ENCODE measurements around the gene CYP20A1. TPM values are rescaled to one million over a fixed set of nuclear protein-coding genes. Genes with fewer than 3 reads are reported as not detected.
"Not testable (repeated sequence)": the region's sequence is repeated elsewhere in the genome, so short reads cannot be mapped to it uniquely, and the experiment has no call there.

CYP20A1 gene
- total RNA-seq, 2 donors from 2014 or later, result 16.0 to 18.2 TPM

- DNase-seq, result no peak
- H3K4me1 ChIP-seq, result no peaks in the 10 kb centered on the region
- H3K9ac ChIP-seq (ENCODE audit: low read depth in 2 of 2, low read length in 2 of 2), result no peak overlapping the region
- peaks cover 4% of the 10 kb centered on the region for H3K36me3 ChIP-seq
- H3K4me3 ChIP-seq, result no peak overlapping the region
- H3K27ac ChIP-seq, result no peak overlapping the region
- H3K27me3 ChIP-seq, result no peaks in the 10 kb centered on the region
- intact Hi-C loops (cut with DNase I), result no loop called here
- no peak for TF ChIP-seq CTCF (IDR thresholded peaks at IDR 0.05)
- no peaks in the 10 kb centered on the region for H3K9me3 ChIP-seq
Measured at GRCh38 chr2:203201426-203201825, 37.4 kb upstream of the CYP20A1 start.

DNA sequence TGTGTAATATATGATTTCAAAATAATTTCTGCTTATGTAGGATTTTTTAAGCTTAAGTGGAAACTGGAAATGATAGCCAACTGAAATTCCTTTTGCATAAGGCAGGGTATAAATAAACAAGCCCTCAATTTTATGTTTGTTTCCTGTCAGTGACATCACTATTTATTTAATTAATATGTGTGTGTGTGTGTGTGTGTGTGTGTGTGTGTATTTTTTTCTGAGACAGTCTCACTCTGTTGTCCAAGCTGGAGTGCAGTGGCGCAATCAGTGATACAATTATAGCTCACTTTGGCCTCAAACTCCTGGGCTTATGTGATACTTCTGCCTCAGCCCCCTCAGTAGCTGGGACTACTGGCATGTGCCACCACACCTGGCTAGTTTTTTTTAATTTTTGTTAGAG, 29.3 kb upstream of the CYP20A1 start:
- Histone ChIP-seq H3K27ac (no peak overlapping the region), H3K36me3 (no peaks in the 10 kb centered on the region), H3K9ac (ENCODE audit: low read depth in 2 of 2, low read length in 2 of 2) (no peak overlapping the region), H3K9me3 (no peaks in the 10 kb centered on the region), H3K27me3 (no peaks in the 10 kb centered on the region), H3K4me1 (no peaks in the 10 kb centered on the region), H3K4me3 (no peak overlapping the region)
- no peak for DNase-seq
- intact Hi-C loops (cut with DNase I), result no loop called here
- TF ChIP-seq CTCF (IDR thresholded peaks at IDR 0.05), result no peak

DNA sequence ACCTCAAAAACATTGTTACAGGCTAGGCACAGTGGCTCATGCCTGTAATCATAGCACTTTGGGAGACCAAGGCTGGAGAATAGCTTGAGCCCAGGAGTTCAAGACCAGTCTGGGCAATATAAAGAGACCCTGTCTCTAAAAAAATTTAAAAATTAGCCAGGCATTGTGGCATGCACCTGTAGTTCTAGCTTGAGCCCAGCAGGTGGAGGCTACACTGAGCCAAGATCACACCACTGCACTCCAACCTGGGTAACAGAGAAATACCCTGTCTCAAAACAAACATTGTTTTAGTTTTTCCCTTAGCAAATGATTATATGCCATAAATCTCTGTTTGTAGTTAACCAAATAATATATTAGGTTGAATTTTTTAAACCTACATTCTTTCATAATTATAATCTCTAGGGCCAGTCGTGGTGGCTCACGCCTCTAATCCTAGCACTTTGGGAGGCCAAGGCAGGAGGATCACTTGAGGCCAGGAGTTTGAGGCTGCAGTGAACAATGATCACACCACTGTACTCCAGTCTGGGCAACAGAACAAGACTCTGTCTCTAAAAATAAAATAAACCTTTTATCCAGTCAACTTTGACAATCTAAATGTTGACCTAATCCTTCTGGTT, 13.3 kb upstream of the CYP20A1 start:
- H3K27ac ChIP-seq, result no peak overlapping the region
- peak; percentile 71 for TF ChIP-seq CTCF (IDR thresholded peaks at IDR 0.05)
- intact Hi-C loops (cut with DNase I), result loop anchor here (5.0 to 10.0 kb wide), 2 partner anchors 229 to 592 kb away; no protein-coding TSS in a partner anchor
- no peak for DNase-seq
- no peak overlapping the region for H3K4me3 ChIP-seq
- H3K9ac ChIP-seq (ENCODE audit: low read depth in 2 of 2, low read length in 2 of 2), result no peak overlapping the region
- H3K9me3 ChIP-seq, result no peaks in the 10 kb centered on the region
- H3K27me3 ChIP-seq, result no peaks in the 10 kb centered on the region
- H3K4me1 ChIP-seq, result no peaks in the 10 kb centered on the region
- H3K36me3 ChIP-seq, result no peaks in the 10 kb centered on the region

DNA sequence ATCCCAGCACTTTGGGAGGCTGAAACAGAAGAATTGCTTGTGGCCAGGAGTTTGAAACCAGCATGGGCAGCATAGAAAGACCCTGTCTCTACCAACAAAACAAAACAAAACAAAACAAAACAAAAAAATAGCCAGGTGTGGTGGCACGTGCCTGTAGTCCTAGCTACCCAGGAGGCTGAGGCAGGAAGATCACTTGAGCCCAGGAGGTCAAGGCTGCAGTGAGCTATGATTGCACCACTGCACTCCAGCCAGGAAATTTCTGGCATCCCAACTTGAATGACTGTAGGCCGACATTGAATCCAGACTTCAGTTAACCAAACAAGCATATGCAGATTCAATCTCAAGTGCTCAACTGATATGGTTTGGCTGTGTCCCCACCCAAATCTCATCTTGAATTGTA, 9.1 kb upstream of the CYP20A1 start:
- H3K27ac ChIP-seq; H3K9ac ChIP-seq (ENCODE audit: low read depth in 2 of 2, low read length in 2 of 2); H3K4me3 ChIP-seq; H3K36me3 ChIP-seq; H3K9me3 ChIP-seq; H3K4me1 ChIP-seq; H3K27me3 ChIP-seq; DNase-seq: not testable (repeated sequence)
- intact Hi-C loops (cut with DNase I), result loop anchor here (5.0 to 10.0 kb wide), 2 partner anchors 225 to 588 kb away; no protein-coding TSS in a partner anchor

DNA sequence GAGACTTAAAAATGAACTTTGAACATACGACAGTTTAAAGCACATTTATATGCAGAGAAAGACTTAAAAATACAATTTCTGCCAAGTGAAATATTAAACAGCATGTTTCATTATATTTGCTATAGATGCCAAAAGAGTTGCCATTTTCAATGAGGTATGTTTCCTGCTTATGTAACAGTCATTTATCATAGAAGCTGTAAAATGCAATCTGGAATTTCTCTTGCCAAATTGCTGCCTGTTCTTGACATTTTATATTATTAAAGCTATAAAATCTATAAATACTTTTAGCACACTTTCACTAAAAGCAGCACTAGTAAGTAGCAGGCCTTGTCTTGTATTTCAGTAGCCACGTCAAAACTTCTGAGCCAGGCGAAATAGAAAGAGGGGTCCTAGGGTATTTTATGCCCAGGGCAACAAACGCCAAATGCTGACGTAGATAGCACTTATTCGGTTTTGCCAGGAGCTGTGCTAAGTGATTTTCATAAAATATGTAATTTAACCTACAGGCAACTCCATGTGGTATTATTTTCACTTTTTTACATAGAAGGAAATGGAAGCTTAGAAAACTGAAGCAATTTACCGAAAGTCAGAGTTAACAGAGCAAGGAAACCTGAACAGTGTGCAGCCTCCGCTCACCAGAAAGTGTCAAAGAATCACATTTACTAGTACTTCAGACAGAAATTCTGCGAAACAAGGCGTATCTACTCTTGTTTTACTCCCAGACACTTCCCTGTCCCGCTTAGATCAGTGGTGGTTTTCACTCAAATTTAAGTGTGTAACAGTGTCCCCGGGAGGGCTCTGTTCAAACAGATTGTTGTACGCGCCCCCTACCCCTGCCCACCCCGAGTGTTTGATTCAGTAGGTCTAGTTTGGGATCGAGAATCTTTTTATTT, 1.2 kb upstream of the CYP20A1 start:
- H3K27ac ChIP-seq, result peak overlapping the region; percentile 93
- H3K9ac ChIP-seq (ENCODE audit: low read depth in 2 of 2, low read length in 2 of 2), result no peak overlapping the region
- no peaks in the 10 kb centered on the region for H3K9me3 ChIP-seq
- H3K4me1 ChIP-seq, result peaks cover 3% of the 10 kb centered on the region
- no peaks in the 10 kb centered on the region for H3K27me3 ChIP-seq
- TF ChIP-seq CTCF (IDR thresholded peaks at IDR 0.05), result no peak
- DNase-seq, result no peak
- no peaks in the 10 kb centered on the region for H3K36me3 ChIP-seq
- intact Hi-C loops (cut with DNase I), result no loop called here
- no peak overlapping the region for H3K4me3 ChIP-seq

DNA sequence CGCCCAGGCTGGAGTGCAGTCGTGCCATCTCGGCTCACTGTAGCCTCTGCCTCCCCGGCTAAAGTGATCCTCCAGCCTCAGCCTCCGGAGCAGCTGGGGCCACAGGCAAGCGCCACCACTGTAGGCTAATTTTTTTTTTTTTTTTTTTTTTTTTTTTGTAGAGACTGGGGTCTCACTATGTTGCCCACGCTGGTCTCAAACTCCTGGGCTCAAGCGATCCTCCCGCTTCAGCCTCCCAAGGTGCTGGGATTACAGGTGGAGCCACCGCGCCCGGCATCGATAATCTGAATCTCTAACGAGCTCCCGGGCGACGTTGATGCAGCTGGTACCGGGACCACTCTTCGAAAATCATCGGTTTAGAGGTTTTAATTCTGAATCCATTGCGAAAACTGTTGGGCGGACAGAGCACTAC, 520 bp upstream of the CYP20A1 start:
- Histone ChIP-seq H3K27me3 (no peaks in the 10 kb centered on the region), H3K27ac (peak overlapping the region; percentile 93), H3K9me3 (no peaks in the 10 kb centered on the region), H3K36me3 (no peaks in the 10 kb centered on the region), H3K9ac (ENCODE audit: low read depth in 2 of 2, low read length in 2 of 2) (peak overlapping the region; percentile 58), H3K4me1 (peaks cover 3% of the 10 kb centered on the region), H3K4me3 (peak overlapping the region; percentile 43)
- TF ChIP-seq CTCF (IDR thresholded peaks at IDR 0.05), result no peak
- intact Hi-C loops (cut with DNase I), result no loop called here
- DNase-seq, result no peak

All from colonic mucosa (tissue), 4 donors.